ENCODE measurements around the gene NOP14.
"Not testable (repeated sequence)": the region's sequence is repeated elsewhere in the genome, so short reads cannot be mapped to it uniquely, and the experiment has no call there.

NOP14 gene

DNA sequence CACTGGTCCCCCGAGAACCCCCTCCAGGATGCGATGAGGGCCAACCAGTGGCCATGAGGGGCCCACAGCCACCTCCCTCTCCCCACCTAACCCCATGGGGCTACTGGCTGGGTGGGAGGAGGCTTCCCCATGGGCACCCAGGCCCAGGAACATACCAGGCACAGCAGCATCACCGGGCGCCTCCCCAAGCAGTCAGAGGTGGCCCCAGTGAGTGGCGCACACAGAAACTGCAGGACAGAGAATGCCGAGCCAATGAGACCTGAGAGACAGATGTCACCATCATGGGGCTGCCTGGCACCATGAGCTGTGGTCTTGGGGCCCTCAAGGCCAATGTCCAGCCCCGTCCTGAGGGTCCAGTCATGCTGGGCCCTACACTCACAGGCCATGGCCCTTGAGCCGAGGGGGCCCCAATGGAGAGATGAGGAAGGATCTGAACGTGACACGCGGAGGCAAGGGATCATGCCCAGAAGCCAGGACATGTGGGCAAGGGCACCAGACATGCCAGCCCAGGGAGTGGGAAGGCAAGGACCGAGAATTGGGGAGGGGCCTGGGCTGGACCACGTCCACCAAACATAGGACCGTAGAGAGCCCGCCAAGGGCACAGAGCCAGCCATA, 30.1 kb downstream of the NOP14 start:
- DNase-seq (ENCODE audit: low read depth in 1 of 2, low spot score in 1 of 2), result no peak

DNA sequence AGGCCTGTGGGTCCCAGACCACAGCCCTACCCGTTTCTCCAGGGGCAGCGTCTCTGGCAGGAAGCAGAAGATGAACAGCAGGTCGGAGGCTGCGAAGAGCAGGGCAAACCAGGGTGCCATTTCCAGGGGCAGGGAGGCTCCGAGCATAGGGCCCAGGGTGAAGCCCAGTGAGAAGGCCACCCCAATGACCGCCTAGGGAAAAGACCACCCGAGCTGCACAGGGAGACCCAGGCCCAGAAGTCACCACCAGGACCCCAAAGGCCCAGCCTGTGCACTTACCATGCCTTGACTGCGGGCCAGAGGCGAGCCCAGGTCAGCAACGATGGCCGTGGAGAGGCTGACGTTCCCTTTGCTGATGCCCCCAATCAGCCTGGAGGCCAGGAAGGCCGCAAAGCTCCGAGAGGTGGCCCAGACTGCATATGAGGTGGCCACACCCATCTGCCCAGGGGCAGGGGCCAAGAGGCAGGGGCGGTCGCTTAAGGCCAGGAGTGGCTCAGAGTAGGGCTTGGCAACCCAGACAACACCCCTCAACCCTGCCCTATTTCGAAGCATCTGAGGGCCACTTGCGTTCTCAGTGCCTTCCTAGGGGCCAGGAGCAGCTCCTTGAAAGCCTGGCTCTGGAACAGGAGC, 30.8 kb downstream of the NOP14 start:
- no peak for DNase-seq (ENCODE audit: low read depth in 1 of 2, low spot score in 1 of 2)

DNA sequence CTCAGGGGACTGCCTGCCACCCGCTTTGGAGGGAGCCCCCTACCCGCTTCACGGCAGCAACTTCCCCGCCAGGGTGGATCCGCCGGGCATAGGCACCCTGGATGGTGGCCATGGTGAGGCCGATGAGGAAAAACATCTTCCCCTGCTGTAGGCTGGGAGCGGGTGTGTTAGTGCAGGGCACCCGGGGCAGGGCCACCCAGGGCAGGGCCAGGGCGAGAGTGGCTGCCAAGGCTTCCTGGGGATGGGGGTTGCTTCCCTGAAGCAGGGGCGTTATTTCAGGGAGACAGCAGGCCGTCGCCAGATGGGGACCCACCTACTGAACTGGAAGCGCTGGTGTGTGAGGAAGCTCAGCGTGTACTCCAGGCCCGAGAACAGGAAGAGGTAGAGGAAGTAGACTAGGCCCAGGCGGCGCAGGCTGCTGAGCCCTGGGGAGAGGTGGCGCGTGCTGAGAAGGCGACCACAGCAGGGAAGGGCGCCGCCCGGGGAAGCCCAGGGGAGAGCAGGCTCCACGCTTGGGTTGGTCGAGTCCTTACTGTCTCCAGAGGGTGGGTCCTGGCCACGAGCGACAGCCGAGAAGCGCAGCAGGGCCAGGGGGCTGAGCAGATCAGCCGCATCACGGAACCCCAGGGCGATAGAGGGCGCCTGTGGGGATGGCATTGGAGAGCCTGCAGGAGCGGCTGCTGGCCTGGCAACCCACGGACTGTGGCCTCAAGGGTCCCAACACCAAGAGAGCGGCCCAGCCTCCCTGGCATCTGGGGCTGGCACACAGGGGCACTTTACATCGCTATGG, 31.5 kb downstream of the NOP14 start:
- no peak for DNase-seq (ENCODE audit: low read depth in 1 of 2, low spot score in 1 of 2)

DNA sequence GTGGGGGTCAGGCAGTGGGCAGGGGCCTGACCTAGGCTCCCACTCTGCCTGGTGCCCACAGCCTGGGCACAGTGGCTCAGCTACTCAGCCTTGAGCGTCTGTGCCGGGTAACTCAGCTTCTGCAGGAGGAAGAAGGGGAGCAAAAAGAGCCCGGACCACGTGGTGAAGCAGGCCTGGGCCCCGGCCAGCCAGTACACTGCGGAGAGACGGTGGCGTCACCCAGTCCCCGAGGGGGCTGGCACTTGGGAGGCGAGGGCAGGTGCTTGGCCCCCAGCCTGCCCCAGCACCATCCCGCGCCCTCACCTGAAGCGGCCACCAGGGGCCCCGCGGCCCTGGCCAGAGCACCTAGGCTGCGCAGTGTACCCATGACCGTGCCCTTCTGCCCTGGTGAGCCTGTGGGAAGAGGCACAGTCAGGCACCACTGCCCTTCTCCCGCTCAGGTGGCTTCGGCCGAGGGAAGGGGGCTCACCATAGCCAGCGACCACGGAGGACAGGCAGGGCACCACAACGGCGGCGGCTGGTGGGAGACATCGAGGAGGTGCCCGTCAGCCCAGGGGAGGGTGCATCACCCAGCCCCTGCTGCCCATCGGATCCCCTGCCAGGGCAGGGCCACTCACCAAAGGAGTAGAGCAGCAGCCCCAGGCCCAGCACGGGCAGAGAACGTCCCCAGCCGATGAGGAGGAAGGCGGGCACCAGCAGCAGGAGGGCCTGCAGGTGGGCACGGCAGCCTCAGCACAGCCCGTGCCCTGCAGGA, 32.3 kb downstream of the NOP14 start:
- DNase-seq (ENCODE audit: low read depth in 1 of 2, low spot score in 1 of 2), result no peak

DNA sequence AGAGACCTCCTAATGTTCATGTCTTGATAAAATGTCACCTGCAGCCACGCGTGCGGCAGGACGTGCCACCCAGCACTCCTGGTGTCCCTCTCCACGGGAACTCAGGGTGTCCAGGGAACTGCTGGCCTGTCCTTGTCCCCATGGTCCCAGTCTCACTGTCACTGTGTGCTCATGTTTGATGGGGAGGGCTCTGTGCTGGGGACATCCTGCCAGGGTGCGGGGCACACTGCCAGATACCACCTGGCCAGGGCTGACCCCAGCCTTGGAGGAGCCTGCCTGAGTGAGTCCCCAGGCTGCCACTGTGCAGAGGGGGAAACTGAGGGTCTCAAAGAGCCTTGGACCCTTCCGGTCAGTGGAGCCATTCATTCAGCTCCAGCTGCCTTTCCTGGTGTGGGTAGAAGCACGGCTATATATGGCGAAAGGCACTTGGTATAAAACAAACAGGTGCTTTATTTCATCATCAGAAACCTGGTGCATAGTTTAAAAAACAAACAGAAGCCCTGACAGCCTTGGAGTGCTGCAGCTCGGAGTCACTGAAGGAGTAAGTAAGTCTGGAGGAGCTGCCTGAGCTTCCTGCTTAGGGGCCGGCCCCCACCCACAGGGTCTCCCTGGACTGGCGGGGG, 33.0 kb downstream of the NOP14 start:
- no peak for DNase-seq (ENCODE audit: low read depth in 1 of 2, low spot score in 1 of 2)

DNA sequence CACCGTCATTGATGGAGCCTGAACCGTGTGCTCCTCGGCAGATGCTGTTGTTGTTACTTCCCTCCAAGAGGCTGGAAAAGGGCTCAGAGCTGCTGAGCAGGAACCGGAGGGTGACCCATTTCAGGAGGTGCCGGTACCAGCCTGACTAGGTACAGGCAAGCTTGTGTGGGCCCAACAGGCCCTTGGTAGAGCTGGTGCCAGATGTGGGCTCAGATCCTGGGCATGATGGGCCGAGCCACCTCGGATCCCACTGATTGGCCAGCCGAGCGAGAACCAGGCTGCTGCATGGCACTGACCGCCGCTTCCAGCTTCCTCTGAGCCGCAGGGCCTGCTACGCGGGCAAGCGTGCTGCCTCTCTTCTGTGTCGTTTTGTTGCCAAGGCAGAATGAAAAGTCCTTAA, 33.7 kb downstream of the NOP14 start:
- DNase-seq (ENCODE audit: low read depth in 1 of 2, low spot score in 1 of 2), result no peak

DNA sequence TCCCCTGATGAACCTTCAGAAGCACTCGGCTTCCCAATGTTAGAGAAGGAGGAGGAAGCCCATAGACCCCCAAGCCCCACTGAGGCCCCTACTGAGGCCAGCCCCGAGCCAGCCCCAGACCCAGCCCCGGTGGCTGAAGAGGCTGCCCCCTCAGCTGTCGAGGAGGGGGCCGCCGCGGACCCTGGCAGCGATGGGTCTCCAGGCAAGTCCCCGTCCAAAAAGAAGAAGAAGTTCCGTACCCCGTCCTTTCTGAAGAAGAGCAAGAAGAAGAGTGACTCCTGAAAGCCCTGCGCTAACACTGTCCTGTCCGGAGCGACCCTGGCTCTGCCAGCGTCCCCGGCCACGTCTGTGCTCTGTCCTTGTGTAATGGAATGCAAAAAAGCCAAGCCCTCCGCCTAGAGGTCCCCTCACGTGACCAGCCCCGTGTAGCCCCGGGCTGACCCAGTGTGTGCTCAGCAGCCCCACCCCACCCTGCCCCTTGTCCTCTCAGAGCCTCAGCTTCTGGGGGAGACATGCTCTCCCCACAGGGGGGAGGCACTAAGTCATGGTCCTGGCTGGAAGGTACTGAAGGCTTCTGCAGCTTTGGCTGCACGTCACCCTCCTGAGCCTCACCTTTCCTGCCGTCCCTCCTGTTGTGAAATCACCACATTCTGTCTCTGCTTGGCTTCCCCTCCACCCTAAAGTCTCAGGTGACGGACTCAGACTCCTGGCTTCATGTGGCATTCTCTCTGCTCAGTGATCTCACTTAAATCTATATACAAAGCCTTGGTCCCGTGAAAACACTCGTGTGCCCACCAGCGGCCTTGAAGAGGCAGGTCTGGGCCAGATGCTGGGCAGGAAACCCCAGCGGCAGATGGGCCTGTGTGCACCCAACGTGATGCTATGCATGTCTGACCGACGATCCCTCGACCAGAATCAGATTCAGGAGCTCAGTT, 34.7 kb downstream of the NOP14 start:
- no peak for DNase-seq (ENCODE audit: low read depth in 1 of 2, low spot score in 1 of 2)

DNA sequence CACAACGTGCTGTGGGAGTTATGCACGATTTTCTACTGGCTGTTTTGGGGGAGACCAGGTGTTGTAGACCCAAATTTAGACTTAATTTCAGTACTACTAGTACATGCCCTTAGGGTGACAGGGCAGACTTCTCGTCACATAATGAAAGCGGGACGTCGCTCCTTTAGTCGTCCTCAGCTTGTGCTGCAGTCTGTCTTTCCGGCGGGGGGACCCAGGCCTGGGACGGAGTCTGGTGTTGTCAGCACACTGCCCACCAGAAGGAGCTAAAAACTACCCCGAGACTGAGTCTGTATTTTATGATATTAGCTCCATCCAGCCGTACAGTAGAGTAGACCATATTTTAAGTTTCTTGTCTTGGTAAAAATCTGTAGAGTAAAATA, 35.5 kb downstream of the NOP14 start:
- DNase-seq (ENCODE audit: low read depth in 1 of 2, low spot score in 1 of 2), result no peak

DNA sequence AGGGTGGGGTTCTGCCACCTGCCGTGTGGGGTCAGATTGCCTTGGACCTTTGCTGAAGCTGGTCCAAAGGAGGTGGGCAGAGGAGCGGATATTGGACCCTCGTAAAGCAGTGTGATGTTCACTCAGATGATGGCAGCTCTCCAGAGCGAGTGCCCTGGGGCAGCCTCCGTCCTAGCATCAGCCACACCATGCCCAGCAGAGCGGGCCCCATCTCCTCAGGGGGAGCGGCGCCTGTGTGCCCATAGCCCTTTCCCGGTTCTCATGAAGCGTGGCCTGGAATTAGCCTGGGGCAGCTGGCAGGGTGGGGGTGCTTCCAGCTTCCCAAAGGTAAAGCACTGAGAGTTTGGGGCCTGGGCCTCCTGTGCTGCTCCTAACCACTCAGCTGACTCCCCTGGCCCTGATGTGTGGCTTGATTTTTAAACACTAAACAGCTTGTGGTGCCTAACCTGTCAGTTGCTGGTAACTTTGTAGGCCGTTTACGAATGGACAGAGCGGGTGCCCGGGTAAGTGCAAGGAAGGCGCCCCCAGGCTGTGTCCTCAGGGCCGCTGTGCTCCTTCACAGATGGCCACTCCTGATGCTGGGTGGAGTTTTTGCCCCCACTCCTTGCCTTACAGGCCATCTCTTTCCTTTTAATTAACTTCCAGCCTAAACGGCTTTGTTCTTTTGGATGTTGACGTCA, 36.0 kb downstream of the NOP14 start:
- DNase-seq (ENCODE audit: low read depth in 1 of 2, low spot score in 1 of 2), result no peak

DNA sequence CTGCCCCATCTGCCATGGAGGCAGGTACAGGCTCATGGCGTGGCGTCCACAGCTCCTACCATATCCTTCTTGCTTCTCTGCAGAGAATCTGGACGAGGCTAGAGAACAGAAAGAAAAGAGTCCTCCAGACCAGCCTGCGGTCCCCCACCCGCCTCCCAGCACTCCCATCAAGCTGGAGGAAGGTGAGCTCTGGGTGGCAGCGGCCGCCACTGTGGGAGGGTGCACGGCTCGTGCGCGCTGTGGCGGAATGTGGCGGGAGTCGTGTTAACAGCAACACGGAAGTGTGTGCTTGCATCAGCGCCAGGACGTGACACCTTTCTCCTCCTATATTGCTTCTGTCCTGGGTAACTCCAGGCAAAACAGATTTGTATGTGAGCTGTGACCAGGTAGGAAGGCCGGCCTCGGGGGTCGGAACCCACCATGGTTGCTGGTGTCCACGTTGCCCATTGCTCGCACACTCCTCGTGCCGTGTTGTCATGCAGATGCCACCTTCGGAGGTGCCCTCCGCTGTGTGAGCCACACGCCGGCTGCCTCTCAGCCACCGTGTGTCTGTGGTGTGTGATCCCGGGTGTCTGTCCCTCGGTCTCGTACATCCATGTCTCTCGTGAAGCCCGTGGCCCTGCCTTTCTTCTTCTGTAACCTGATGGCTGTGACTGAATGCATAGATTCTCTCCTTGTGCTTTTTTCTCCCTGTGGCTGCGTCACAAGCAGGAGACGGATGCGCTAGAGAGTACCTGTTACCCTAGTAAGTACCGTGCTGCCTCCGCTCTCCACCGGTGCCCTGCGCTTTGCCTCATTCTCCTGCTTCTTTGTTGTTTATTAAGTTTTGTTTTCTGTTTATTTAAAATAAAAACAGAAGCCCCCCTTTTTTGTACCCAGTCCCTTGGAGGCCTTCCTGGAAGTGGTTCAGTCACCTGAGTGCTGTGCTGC, 37.0 kb downstream of the NOP14 start:
- DNase-seq (ENCODE audit: low read depth in 1 of 2, low spot score in 1 of 2), result no peak

DNA sequence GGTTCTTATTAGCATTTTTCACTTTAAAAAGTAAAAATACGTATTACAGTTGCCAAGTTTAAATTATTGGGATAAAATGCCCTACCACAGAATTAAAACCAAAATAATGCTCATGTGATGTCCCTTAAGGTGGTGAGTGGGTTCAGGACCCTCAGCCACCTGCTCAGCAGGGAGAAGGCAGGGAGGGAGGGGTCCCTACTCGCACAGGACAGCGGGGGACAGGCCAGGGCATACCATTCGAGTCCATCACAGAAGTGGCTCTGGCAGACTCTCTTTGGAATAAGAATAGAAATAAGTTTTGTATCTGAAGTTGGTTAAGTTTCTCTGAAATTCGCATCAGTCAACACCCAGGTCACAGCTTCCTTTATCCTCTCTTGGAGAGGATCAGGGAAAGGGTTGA, 37.7 kb downstream of the NOP14 start:
- no peak for DNase-seq (ENCODE audit: low read depth in 1 of 2, low spot score in 1 of 2)

DNA sequence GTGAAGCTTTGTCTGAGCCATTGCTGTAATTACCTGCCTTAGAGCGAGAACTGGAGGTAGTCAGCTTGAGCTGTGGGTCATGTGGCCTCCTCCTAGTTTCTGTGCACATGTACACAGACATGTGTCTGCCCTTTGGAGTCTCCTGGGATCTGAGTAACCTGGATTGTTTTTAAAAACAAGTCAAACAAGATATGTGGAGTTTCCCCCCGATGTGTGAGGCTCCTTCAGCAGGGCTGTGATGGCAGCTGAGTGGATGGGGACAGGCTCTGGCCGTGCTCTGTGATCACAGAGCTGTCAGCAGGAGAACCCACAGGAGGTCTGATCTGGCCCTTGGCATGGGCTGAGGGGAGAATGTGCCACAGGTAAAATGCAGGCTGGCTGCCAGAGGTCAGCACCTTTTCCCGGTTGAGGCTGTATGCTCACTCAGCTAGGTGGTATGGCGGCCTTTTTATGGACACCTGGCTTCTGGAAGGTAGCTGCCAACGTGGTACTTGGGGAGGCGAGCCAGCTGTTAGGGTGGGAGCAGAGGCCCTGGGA, 38.4 kb downstream of the NOP14 start:
- DNase-seq (ENCODE audit: low read depth in 1 of 2, low spot score in 1 of 2), result no peak

DNA sequence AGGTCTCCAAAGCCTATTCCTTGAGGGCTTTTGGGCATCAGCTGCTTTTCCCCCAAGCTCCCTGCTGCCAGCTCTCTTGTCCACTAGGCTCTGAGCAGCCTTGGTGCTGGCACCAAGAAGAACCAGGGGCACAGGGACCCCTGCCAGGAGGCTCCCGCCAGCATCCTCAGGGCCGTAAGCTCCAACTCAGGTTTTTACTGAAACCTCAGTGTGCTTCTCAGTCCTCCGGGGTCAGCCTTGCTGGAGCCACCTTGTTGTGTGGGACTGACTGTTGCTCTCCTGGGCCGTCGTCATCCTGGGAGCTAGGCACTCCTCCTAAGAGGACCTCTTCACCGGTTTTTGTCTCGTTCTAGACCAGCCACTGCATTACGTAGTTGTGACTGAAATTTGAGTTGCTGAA, 38.9 kb downstream of the NOP14 start:
- DNase-seq (ENCODE audit: low read depth in 1 of 2, low spot score in 1 of 2), result no peak

DNA sequence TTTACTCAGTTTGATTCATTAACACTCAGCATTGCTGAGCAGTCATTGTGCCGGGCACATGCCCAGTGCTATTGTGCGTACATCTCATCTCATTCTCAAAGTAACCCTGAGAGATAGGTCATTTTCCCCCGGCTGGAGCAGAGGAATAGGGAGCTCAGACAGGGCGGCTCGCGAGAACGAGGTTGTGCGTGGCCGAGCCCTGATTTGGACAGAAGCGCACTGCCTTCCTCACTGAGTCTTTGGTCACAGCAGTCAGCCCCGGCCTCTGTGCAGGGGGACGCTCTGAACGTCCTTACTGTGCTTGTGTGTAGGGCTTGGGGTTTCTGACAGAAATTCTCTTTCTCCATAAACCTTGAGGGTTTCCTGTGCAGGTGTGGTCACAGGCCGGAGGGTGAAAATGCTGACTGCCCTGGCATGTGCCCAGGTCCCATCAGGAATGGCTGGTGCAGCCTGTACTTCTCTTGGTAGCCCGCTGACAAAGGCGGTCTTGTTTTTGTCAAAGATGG, 39.5 kb downstream of the NOP14 start:
- DNase-seq (ENCODE audit: low read depth in 1 of 2, low spot score in 1 of 2), result no peak

DNA sequence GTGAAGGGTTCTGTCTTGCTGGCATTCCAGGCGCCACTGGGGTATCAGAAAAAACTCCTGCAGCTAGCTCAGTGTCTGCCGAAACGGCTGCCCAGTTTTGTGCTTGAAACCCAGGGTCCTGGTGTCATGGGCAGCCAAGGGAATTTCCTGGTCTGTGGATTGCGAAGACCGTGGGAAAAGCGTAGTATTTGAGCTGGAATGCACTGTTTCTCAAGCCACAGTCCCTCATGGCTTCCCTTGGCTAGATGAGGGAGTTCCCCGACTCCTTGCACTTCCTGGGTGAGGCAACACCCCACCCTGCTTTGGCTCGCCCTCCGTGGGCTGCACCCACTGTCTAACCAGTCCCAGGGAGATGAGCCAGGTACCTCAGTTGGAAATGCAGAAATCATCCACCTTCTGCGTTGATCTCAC, 40.1 kb downstream of the NOP14 start:
- no peak for DNase-seq (ENCODE audit: low read depth in 1 of 2, low spot score in 1 of 2)

DNA sequence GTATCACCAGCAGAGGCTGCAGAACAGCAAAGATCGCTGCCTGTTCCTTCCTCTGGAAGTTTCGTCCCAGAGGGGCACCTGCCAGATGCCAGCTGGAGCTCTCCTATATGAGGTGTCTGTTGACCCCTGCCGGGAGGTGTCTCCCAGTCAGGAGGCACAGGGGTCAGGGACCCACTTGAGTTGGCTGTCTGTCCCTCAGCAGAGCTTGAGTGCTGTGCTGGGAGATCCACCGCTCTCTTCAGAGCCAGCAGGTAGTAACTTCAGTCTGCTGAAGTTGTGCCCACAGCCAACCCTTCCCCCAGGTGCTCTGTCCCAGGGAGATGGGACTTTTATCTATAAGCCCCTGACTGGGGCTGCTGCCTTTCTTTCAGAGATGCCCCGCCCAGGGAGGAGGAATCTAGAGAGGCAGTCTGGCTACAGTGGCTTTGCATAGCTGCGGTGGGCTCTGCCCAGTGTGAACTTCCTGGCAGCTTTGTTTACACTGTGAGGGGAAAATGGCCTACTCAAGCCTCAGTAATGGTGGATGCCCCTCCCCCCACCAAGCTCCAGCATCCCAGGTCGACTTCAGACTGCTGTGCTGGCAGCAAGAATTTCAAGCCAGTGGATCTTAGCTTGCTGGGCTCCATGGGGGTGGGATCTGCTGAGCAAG, 40.6 kb downstream of the NOP14 start:
- not testable (repeated sequence) for DNase-seq (ENCODE audit: low read depth in 1 of 2, low spot score in 1 of 2)

DNA sequence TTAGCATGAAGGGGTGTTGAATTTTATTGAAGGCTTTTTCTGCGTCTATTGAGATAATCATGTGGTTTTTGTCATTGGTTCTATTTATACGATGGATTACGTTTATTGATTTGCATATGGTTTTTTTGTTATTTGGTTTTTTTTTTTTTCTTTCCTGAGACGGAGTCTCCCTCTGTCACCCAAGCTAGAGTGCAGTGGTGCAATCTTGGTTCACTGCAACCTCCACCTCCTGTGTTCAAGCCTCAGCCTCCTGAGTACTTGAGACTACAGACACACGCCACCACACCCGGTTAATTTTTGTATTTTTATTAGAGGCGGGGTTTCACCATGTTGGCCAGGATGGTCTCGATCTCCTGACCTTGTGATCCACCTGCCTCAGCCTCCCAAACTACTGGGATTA, 44.5 kb downstream of the NOP14 start:
- not testable (repeated sequence) for DNase-seq (ENCODE audit: low read depth in 1 of 2, low spot score in 1 of 2)

DNA sequence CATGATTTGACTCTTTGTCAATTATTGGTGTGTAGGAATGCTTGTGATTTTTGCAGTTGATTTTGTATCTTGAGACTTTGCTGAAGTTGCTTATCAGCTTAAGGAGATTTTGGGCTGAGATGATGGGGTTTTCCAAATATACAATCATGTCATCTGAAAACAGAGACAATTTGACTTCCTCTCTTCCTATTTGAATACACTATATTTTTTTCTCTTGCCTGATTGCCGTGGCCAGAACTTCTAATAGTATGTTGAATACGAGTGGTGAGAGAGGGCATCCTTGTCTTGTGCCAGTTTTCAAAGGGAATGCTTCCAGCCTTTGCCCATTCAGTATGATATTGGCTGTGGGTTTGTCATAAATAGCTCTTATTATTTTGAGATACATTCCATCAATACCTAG, 44.9 kb downstream of the NOP14 start:
- not testable (repeated sequence) for DNase-seq (ENCODE audit: low read depth in 1 of 2, low spot score in 1 of 2)
